ENCODE data around the gene LIFR.
A peak's percentile ranks its signal among the peaks of the same experiment; 100 is the strongest.

Gene LIFR

GRCh38 chr5:38556088-38556598 is 303 bp downstream of the LIFR start:
- TF ChIP-seq EGR1 (IDR thresholded peaks at IDR 0.05) (no peak), ZBTB7A (IDR thresholded peaks at IDR 0.05; ENCODE audit: low read depth) (peak; percentile 61; the same call in 1 of the 2 replicates)

GRCh38 chr5:38555354-38556087 is 925 bp downstream of the LIFR start:
- no peak for TF ChIP-seq NFIC (IDR thresholded peaks at IDR 0.05)
- TF ChIP-seq MAX (IDR thresholded peaks at IDR 0.05): no peak
- no peak for TF ChIP-seq TCF12 (IDR thresholded peaks at IDR 0.05; ENCODE audit: low read depth)
- no peak for TF ChIP-seq CREB1 (IDR thresholded peaks at IDR 0.05; ENCODE audit: low read depth)
- no peak for TF ChIP-seq TEAD4 (IDR thresholded peaks at IDR 0.05)

GRCh38 chr5:38554861-38555260 is 1.6 kb downstream of the LIFR start:
- TF ChIP-seq REST (IDR thresholded peaks at IDR 0.05; ENCODE audit: low read depth) (no peak), EP300 (IDR thresholded peaks at IDR 0.05; ENCODE audit: borderline replicate concordance) (no peak), YY1 (IDR thresholded peaks at IDR 0.05; ENCODE audit: low read depth) (no peak), MAX (IDR thresholded peaks at IDR 0.05) (no peak), EGR1 (IDR thresholded peaks at IDR 0.05) (no peak), FOXM1 (IDR thresholded peaks at IDR 0.05; ENCODE audit: borderline replicate concordance, low read depth) (no peak), TAF1 (IDR thresholded peaks at IDR 0.05; ENCODE audit: low read depth) (no peak), TCF12 (IDR thresholded peaks at IDR 0.05; ENCODE audit: low read depth) (no peak), NFIC (IDR thresholded peaks at IDR 0.05) (no peak), CREB1 (IDR thresholded peaks at IDR 0.05; ENCODE audit: low read depth) (no peak), RAD21 (IDR thresholded peaks at IDR 0.05; ENCODE audit: low read depth) (no peak)

GRCh38 chr5:38554403-38554802 is 2.0 kb downstream of the LIFR start:
- TF ChIP-seq RAD21 (IDR thresholded peaks at IDR 0.05; ENCODE audit: low read depth) (no peak), CEBPB (IDR thresholded peaks at IDR 0.05) (no peak), MAX (IDR thresholded peaks at IDR 0.05) (no peak), NFIC (IDR thresholded peaks at IDR 0.05) (no peak), ZBTB7A (IDR thresholded peaks at IDR 0.05; ENCODE audit: low read depth) (no peak), TAF1 (IDR thresholded peaks at IDR 0.05; ENCODE audit: low read depth) (no peak), USF1 (IDR thresholded peaks at IDR 0.05) (no peak), YY1 (IDR thresholded peaks at IDR 0.05; ENCODE audit: low read depth) (no peak), TCF12 (IDR thresholded peaks at IDR 0.05; ENCODE audit: low read depth) (no peak), EP300 (IDR thresholded peaks at IDR 0.05; ENCODE audit: borderline replicate concordance) (no peak), CREB1 (IDR thresholded peaks at IDR 0.05; ENCODE audit: low read depth) (no peak), FOXM1 (IDR thresholded peaks at IDR 0.05; ENCODE audit: borderline replicate concordance, low read depth) (no peak), REST (IDR thresholded peaks at IDR 0.05; ENCODE audit: low read depth) (no peak), EGR1 (IDR thresholded peaks at IDR 0.05) (no peak), TEAD4 (IDR thresholded peaks at IDR 0.05) (no peak)

GRCh38 chr5:38553001-38553521 is 3.4 kb downstream of the LIFR start:
- no peak for TF ChIP-seq RAD21 (IDR thresholded peaks at IDR 0.05; ENCODE audit: low read depth)
- TF ChIP-seq REST (IDR thresholded peaks at IDR 0.05; ENCODE audit: low read depth): no peak
- TF ChIP-seq TAF1 (IDR thresholded peaks at IDR 0.05; ENCODE audit: low read depth): no peak
- no peak for TF ChIP-seq TEAD4 (IDR thresholded peaks at IDR 0.05)
- no peak for TF ChIP-seq TCF12 (IDR thresholded peaks at IDR 0.05; ENCODE audit: low read depth)
- TF ChIP-seq USF1 (IDR thresholded peaks at IDR 0.05): no peak
- TF ChIP-seq EGR1 (IDR thresholded peaks at IDR 0.05): no peak
- no peak for TF ChIP-seq YY1 (IDR thresholded peaks at IDR 0.05; ENCODE audit: low read depth)
- no peak for TF ChIP-seq MAX (IDR thresholded peaks at IDR 0.05)
- no peak for TF ChIP-seq FOXM1 (IDR thresholded peaks at IDR 0.05; ENCODE audit: borderline replicate concordance, low read depth)
- TF ChIP-seq CREB1 (IDR thresholded peaks at IDR 0.05; ENCODE audit: low read depth): no peak
- no peak for TF ChIP-seq NFIC (IDR thresholded peaks at IDR 0.05)
- no peak for TF ChIP-seq ZBTB7A (IDR thresholded peaks at IDR 0.05; ENCODE audit: low read depth)
- TF ChIP-seq CEBPB (IDR thresholded peaks at IDR 0.05): no peak
- no peak for TF ChIP-seq EP300 (IDR thresholded peaks at IDR 0.05; ENCODE audit: borderline replicate concordance)
